ENCODE results near the gene KIF14.

DNA sequence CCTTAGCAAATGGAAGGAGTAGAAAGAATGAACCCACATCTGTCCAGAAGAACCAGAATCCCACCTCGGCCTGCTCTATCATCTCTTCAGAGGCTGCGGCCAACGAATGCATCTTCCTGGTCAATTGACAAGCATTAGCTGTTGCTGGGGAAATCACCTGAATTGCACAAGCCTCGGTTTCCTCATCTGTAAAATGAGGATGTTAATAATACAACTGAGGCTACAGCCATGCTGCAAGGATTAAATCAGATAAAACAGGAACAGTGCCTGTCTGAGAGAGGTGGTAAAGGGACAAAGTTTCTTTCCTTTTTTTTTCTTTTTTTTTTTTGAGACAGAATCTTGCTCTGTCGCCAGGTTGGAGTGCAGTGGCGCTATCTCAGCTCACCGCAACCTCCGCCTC, 99.8 kb downstream of the KIF14 start:
- TF ChIP-seq, protein P1, sequence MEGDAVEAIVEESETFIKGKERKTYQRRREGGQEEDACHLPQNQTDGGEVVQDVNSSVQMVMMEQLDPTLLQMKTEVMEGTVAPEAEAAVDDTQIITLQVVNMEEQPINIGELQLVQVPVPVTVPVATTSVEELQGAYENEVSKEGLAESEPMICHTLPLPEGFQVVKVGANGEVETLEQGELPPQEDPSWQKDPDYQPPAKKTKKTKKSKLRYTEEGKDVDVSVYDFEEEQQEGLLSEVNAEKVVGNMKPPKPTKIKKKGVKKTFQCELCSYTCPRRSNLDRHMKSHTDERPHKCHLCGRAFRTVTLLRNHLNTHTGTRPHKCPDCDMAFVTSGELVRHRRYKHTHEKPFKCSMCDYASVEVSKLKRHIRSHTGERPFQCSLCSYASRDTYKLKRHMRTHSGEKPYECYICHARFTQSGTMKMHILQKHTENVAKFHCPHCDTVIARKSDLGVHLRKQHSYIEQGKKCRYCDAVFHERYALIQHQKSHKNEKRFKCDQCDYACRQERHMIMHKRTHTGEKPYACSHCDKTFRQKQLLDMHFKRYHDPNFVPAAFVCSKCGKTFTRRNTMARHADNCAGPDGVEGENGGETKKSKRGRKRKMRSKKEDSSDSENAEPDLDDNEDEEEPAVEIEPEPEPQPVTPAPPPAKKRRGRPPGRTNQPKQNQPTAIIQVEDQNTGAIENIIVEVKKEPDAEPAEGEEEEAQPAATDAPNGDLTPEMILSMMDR (IDR thresholded peaks at IDR 0.05) = no peak
- TF ChIP-seq POLR2A (IDR thresholded peaks at IDR 0.05) = no peak
- TF ChIP-seq POLR2AphosphoS5 (IDR thresholded peaks at IDR 0.05) = no peak
- no peak for TF ChIP-seq EP300 (IDR thresholded peaks at IDR 0.05)
